Thoracic aorta (tissue), 2 donors: ENCODE results near the gene SPPL2C. TPM values are rescaled to one million over a fixed set of nuclear protein-coding genes. Genes with fewer than 3 reads are reported as not detected.

Experiments
- ATAC-seq: fragments of 150-250 bp; one replicate; pipeline ENCODE4 v1.8.0; 2017; ENCODE audit warnings: low read depth; ENCODE audit not compliant: insufficient number of reproducible peaks, low FRiP score
- DNase-seq: peaks from one replicate; pipeline ENCODE4 v3.0.0-alpha.2; 2020; ENCODE audit warnings: low spot score
- H3K27ac ChIP-seq, 2 donors: fragments of 200-600 bp; sonication (generic); 1 replicate in 1 of 2; 2 replicates in 1 of 2; pipeline ENCODE4 v1.5.1; 2016; ENCODE audit warnings: mild to moderate bottlenecking in 2 of 2, moderate library complexity in 2 of 2
- H3K27me3 ChIP-seq: fragments of 200-600 bp; sonication (generic); replicated peaks from 2 replicates; pipeline ENCODE4 v1.6.0; 2016; ENCODE audit warnings: mild to moderate bottlenecking; ENCODE audit not compliant: insufficient read depth
- H3K36me3 ChIP-seq: fragments of 200-600 bp; sonication (generic); one replicate; pipeline ENCODE4 v1.5.1; 2016
- H3K4me1 ChIP-seq, 2 donors: fragments of 200-600 bp; sonication (generic); 1 replicate in 1 of 2; 2 replicates in 1 of 2; pipeline versions ENCODE4 v1.5.1 to v1.6.0; 2016; ENCODE audit warnings: low read depth in 2 of 2, mild to moderate bottlenecking in 1 of 2; ENCODE audit not compliant: control insufficient read depth in 1 of 2
- H3K4me3 ChIP-seq: fragments of 200-600 bp; sonication (generic); 2 replicates; pipeline ENCODE4 v1.5.1; 2016; ENCODE audit warnings: mild to moderate bottlenecking
- H3K9me3 ChIP-seq: fragments of 200-600 bp; sonication (generic); 2 replicates; pipeline ENCODE4 v1.5.1; 2016
- total RNA-seq, 2 donors: library from RNA; depleted of rRNA; stranded (reverse); fragments of >200 nt; gene quantifications; one replicate each; pipeline versions ENCODE4 v1.1.0 to v1.2.3, GENCODE V29; 2016
- TF ChIP-seq, protein P1 (sequence below): fragments of 200-600 bp; sonication (generic); IDR thresholded peaks from one replicate; pipeline ENCODE4 v1.5.1; 2019; ENCODE audit warnings: antibody characterized with exemption

The SPPL2C gene
- total RNA-seq, 2 donors from 2014 or later: not detected

DNA sequence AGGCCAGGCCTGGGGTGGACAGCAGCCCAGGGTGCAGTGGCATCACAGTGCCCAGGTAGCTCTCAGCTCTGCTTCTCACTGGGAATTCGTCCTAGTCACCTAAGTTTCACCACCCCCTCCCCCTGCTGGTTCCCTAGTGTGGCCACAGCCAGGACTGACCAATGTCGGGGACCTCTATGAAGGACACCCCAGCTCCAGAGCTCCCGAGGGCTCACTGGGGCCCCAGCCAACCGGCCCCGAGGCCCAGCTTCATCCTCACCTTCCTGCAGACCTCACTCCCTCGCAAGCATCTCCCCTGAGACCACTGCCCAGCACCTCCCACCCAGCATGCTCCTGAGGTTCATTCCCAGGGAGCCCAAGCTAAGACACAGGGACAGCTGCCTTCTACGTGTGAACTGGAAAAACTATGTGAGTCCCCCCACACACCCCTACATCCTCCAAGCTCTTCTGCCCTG is 4.9 kb downstream of the SPPL2C start:
- Histone ChIP-seq H3K27me3 (no peaks in the 10 kb centered on the region), H3K9me3 (no peaks in the 10 kb centered on the region), H3K27ac (no peak overlapping the region), H3K36me3 (no peaks in the 10 kb centered on the region), H3K4me3 (no peak overlapping the region), H3K4me1 (no peaks in the 10 kb centered on the region)
- ATAC-seq: no peak
- DNase-seq: no peak
- TF ChIP-seq, protein P1, sequence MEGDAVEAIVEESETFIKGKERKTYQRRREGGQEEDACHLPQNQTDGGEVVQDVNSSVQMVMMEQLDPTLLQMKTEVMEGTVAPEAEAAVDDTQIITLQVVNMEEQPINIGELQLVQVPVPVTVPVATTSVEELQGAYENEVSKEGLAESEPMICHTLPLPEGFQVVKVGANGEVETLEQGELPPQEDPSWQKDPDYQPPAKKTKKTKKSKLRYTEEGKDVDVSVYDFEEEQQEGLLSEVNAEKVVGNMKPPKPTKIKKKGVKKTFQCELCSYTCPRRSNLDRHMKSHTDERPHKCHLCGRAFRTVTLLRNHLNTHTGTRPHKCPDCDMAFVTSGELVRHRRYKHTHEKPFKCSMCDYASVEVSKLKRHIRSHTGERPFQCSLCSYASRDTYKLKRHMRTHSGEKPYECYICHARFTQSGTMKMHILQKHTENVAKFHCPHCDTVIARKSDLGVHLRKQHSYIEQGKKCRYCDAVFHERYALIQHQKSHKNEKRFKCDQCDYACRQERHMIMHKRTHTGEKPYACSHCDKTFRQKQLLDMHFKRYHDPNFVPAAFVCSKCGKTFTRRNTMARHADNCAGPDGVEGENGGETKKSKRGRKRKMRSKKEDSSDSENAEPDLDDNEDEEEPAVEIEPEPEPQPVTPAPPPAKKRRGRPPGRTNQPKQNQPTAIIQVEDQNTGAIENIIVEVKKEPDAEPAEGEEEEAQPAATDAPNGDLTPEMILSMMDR: no peak

- ATAC-seq: no peak
- Histone ChIP-seq H3K27me3 (no peaks in the 10 kb centered on the region), H3K9me3 (no peaks in the 10 kb centered on the region), H3K36me3 (no peaks in the 10 kb centered on the region), H3K4me3 (no peak overlapping the region), H3K4me1 (no peaks in the 10 kb centered on the region), H3K27ac (no peak overlapping the region)
- TF ChIP-seq, protein P1: no peak
- DNase-seq: no peak
Observed at GRCh38 chr17:45850011-45850410, 5.3 kb downstream of the SPPL2C start.

- TF ChIP-seq, protein P1: no peak
- Histone ChIP-seq H3K4me1 (no peaks in the 10 kb centered on the region), H3K27me3 (no peaks in the 10 kb centered on the region), H3K9me3 (no peaks in the 10 kb centered on the region), H3K36me3 (no peaks in the 10 kb centered on the region), H3K4me3 (no peak overlapping the region), H3K27ac (no peak overlapping the region)
- DNase-seq: no peak
- ATAC-seq: no peak
Observed at GRCh38 chr17:45850468-45850867, 5.8 kb downstream of the SPPL2C start.

- no peak overlapping the region for H3K27ac ChIP-seq
- ATAC-seq: no peak
- no peaks in the 10 kb centered on the region for H3K36me3 ChIP-seq
- H3K9me3 ChIP-seq: no peaks in the 10 kb centered on the region
- no peak overlapping the region for H3K4me3 ChIP-seq
- no peak for DNase-seq
- H3K4me1 ChIP-seq: no peaks in the 10 kb centered on the region
- H3K27me3 ChIP-seq: no peaks in the 10 kb centered on the region
- TF ChIP-seq, protein P1: no peak
Observed at GRCh38 chr17:45851022-45851421, 6.3 kb downstream of the SPPL2C start.

- Histone ChIP-seq H3K27me3 (no peaks in the 10 kb centered on the region), H3K4me1 (no peaks in the 10 kb centered on the region), H3K4me3 (no peak overlapping the region), H3K9me3 (no peaks in the 10 kb centered on the region), H3K36me3 (no peaks in the 10 kb centered on the region), H3K27ac (no peak overlapping the region)
- TF ChIP-seq, protein P1: no peak
- DNase-seq (no peak), ATAC-seq (no peak)
Observed at GRCh38 chr17:45851464-45851863, 6.8 kb downstream of the SPPL2C start.
